Measurements from ENCODE around the gene LSAMP. TPM values are rescaled to one million over a fixed set of nuclear protein-coding genes. Genes with fewer than 3 reads are reported as not detected.

LSAMP gene
- total RNA-seq, 1 experiment from 2014 or later, result 3.1 TPM

DNA sequence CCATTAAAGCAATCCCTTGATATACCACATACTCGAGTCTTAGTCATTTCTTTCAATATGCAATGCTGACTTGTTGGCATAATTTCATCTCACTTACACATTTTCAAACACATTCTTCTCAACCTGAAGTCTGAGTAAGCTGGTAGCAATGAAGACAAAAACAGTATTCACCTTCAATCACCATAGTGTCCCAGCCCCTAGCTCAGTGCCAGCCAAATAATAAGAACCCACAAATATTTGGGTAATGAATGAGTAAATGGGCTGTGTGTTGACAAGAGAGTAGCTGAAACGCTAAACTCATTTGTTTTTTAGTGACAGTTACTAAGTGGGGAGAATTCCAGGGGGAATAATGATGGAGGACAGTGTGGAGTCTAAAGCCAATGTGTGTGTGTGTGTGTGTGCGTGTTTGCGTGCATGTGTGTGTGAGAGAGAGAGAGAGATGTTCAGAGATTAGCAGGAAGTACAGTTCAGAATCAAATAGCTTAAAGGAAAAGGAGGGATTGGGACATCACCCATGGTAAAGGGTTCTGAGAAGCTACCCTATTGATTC lies 656.3 kb downstream of the LSAMP start:
- Histone ChIP-seq H3K9me3 (ENCODE audit: control insufficient read depth, insufficient read depth, low read depth, low read length) (no peaks in the 10 kb centered on the region), H3K27me3 (ENCODE audit: control insufficient read depth, insufficient read depth, low read length) (no peaks in the 10 kb centered on the region), H3K27ac (ENCODE audit: low read length) (no peak overlapping the region), H3K4me1 (ENCODE audit: control insufficient read depth, insufficient read depth, low read length) (peaks cover 8% of the 10 kb centered on the region; the same call in 1 of the 2 replicates), H3K4me3 (ENCODE audit: low read depth in 2 of 2, low read length in 2 of 2) (no peak overlapping the region), H3K36me3 (ENCODE audit: control insufficient read depth, insufficient read depth, low read length) (no peaks in the 10 kb centered on the region)
- intact Hi-C loops (cut with micrococcal nuclease; ENCODE audit: unreplicated experiment), result loop anchor here (10.0 kb wide), 1 partner anchor 574 kb away; no protein-coding TSS in a partner anchor
- no peak for ATAC-seq
- no peak for DNase-seq (ENCODE audit: low read depth, low spot score)
- TF ChIP-seq, protein P1, sequence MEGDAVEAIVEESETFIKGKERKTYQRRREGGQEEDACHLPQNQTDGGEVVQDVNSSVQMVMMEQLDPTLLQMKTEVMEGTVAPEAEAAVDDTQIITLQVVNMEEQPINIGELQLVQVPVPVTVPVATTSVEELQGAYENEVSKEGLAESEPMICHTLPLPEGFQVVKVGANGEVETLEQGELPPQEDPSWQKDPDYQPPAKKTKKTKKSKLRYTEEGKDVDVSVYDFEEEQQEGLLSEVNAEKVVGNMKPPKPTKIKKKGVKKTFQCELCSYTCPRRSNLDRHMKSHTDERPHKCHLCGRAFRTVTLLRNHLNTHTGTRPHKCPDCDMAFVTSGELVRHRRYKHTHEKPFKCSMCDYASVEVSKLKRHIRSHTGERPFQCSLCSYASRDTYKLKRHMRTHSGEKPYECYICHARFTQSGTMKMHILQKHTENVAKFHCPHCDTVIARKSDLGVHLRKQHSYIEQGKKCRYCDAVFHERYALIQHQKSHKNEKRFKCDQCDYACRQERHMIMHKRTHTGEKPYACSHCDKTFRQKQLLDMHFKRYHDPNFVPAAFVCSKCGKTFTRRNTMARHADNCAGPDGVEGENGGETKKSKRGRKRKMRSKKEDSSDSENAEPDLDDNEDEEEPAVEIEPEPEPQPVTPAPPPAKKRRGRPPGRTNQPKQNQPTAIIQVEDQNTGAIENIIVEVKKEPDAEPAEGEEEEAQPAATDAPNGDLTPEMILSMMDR (IDR thresholded peaks at IDR 0.05), result no peak
- no peak for TF ChIP-seq SIN3A (IDR thresholded peaks at IDR 0.05; ENCODE audit: borderline replicate concordance, insufficient read depth, low read depth, low read length)
- no peak for TF ChIP-seq TCF7L2 (IDR thresholded peaks at IDR 0.05; ENCODE audit: low read depth, low read length)
- TF ChIP-seq, protein P2, sequence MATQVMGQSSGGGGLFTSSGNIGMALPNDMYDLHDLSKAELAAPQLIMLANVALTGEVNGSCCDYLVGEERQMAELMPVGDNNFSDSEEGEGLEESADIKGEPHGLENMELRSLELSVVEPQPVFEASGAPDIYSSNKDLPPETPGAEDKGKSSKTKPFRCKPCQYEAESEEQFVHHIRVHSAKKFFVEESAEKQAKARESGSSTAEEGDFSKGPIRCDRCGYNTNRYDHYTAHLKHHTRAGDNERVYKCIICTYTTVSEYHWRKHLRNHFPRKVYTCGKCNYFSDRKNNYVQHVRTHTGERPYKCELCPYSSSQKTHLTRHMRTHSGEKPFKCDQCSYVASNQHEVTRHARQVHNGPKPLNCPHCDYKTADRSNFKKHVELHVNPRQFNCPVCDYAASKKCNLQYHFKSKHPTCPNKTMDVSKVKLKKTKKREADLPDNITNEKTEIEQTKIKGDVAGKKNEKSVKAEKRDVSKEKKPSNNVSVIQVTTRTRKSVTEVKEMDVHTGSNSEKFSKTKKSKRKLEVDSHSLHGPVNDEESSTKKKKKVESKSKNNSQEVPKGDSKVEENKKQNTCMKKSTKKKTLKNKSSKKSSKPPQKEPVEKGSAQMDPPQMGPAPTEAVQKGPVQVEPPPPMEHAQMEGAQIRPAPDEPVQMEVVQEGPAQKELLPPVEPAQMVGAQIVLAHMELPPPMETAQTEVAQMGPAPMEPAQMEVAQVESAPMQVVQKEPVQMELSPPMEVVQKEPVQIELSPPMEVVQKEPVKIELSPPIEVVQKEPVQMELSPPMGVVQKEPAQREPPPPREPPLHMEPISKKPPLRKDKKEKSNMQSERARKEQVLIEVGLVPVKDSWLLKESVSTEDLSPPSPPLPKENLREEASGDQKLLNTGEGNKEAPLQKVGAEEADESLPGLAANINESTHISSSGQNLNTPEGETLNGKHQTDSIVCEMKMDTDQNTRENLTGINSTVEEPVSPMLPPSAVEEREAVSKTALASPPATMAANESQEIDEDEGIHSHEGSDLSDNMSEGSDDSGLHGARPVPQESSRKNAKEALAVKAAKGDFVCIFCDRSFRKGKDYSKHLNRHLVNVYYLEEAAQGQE (IDR thresholded peaks at IDR 0.05; ENCODE audit: insufficient read depth in 1 of 2, low read depth in 2 of 2, low read length in 1 of 2), result no peak
- no peak for TF ChIP-seq POLR2AphosphoS5 (IDR thresholded peaks at IDR 0.05; ENCODE audit: low read depth, low read length)
- POLR2A ChIA-PET, result no interaction called here
- CTCF ChIA-PET, result interaction anchor here (1.1 kb wide), 1 partner anchor 23 kb away, joined by 7 read pairs; no protein-coding TSS in a partner anchor
- no TSS peak for BruUV-seq (replicated peaks)
- in situ Hi-C loops (cut with HindIII; ENCODE audit: low pct_unique_long_range_greater_than_20kb, low sequenced_read_pairs), result no loop called here

DNA sequence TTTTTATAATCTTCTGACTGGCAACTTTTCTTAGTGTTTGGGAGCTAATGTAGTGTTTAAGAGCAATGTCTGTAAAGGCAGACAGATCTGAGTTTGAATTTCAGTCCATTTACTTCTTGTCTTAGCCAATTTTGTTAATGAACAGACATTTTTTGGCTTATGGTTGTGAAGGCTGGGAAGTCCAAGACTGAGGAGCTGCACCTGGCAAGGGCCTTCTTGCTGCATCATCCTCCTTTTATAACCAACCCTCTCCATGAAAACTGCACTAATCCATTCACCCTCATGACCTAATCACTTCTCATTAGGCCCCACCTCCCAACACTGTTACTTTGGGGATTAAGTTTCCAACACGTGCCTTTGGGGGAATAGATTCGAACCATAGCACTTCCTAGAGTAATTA lies 657.5 kb downstream of the LSAMP start:
- H3K4me1 ChIP-seq (ENCODE audit: control insufficient read depth, insufficient read depth, low read length), result peaks cover 8% of the 10 kb centered on the region; the same call in 1 of the 2 replicates
- no peaks in the 10 kb centered on the region for H3K9me3 ChIP-seq (ENCODE audit: control insufficient read depth, insufficient read depth, low read depth, low read length)
- no peak for DNase-seq (ENCODE audit: low read depth, low spot score)
- no peak overlapping the region for H3K27ac ChIP-seq (ENCODE audit: low read length)
- intact Hi-C loops (cut with micrococcal nuclease; ENCODE audit: unreplicated experiment) (loop anchor here (10.0 kb wide), 1 partner anchor 573 kb away; no protein-coding TSS in a partner anchor), in situ Hi-C loops (cut with HindIII; ENCODE audit: low pct_unique_long_range_greater_than_20kb, low sequenced_read_pairs) (no loop called here)
- BruUV-seq (replicated peaks), result no TSS peak
- ChIA-PET CTCF (interaction anchor here (0.8 kb wide), 1 partner anchor 88 kb away, joined by 3 read pairs; no protein-coding TSS in a partner anchor), POLR2A (no interaction called here)
- no peaks in the 10 kb centered on the region for H3K36me3 ChIP-seq (ENCODE audit: control insufficient read depth, insufficient read depth, low read length)
- no peak for ATAC-seq
- TF ChIP-seq, protein P2 (IDR thresholded peaks at IDR 0.05; ENCODE audit: insufficient read depth in 1 of 2, low read depth in 2 of 2, low read length in 1 of 2), result no peak
- TF ChIP-seq SIN3A (IDR thresholded peaks at IDR 0.05; ENCODE audit: borderline replicate concordance, insufficient read depth, low read depth, low read length) (no peak), TCF7L2 (IDR thresholded peaks at IDR 0.05; ENCODE audit: low read depth, low read length) (no peak), POLR2AphosphoS5 (IDR thresholded peaks at IDR 0.05; ENCODE audit: low read depth, low read length) (no peak)
- TF ChIP-seq, protein P1 (IDR thresholded peaks at IDR 0.05), result no peak
- no peaks in the 10 kb centered on the region for H3K27me3 ChIP-seq (ENCODE audit: control insufficient read depth, insufficient read depth, low read length)
- H3K4me3 ChIP-seq (ENCODE audit: low read depth in 2 of 2, low read length in 2 of 2), result no peak overlapping the region
